ENCODE data around the gene NBPF3.
"Not testable (repeated sequence)": the region's sequence is repeated elsewhere in the genome, so short reads cannot be mapped to it uniquely, and the experiment has no call there.

GRCh38 chr1:21401726-21402346 is 38.1 kb upstream of the NBPF3 start:
- TF ChIP-seq CTCF, POLR2A (IDR thresholded peaks at IDR 0.05): not testable (repeated sequence)
